A673 (cell line): ENCODE results near the gene ABHD15.

ENCODE experiments used
- CTCF ChIP-seq: fragments of 300-800, 200-600 bp; sonication (generic); conservative IDR thresholded peaks from 2 replicates; pipeline ENCODE4 v1.5.1; 2017; ENCODE audit warnings: low read depth, mild to moderate bottlenecking, antibody characterized with exemption, low read length, moderate library complexity, mixed read lengths
- EZH2 ChIP-seq: fragments of 200-600 bp; sonication (generic); IDR thresholded peaks from 2 replicates; pipeline ENCODE4 v1.6.1; 2017; ENCODE audit warnings: borderline replicate concordance, low read depth, mild to moderate bottlenecking, mixed read lengths, antibody characterized with exemption, low read length; ENCODE audit not compliant: poor library complexity, severe bottlenecking

- TF ChIP-seq CTCF (no peak), EZH2 (no peak)
Observed at GRCh38 chr17:29589524-29590410, 22.9 kb upstream of the ABHD15 start, which contains the start of gene GIT1.
